HEK293T (cell line): ENCODE data around the gene PSMA3.

Source experiments
- CTCF ChIA-PET: fragments of 350-600 bp; formaldehyde crosslinking; extraction: SDS; loops from one replicate; lab custom pipeline; 2021; ENCODE audit warnings: antibody characterized with exemption, inconsistent platforms; lab: Yijun Ruan, JAX
- POLR2A ChIA-PET: fragments of 350-600 bp; formaldehyde crosslinking; extraction: SDS; loops from one replicate; lab custom pipeline; 2020; ENCODE audit warnings: antibody characterized with exemption, inconsistent platforms; lab: Yijun Ruan, JAX
- DNase-seq: peaks from one replicate; pipeline ENCODE4 v3.0.0; 2012; ENCODE audit warnings: mixed read lengths; ENCODE audit errors: extremely low spot score
- ARNT ChIP-seq: fragments of 450-650 bp; IDR thresholded peaks from 2 replicates; pipeline ENCODE4 v1.6.1; 2017; ENCODE audit warnings: mild to moderate bottlenecking
- BHLHE40 ChIP-seq: fragments of 450-650 bp; IDR thresholded peaks from 2 replicates; pipeline ENCODE4 v1.6.1; 2016; ENCODE audit warnings: mild to moderate bottlenecking, moderate library complexity, borderline replicate concordance
- CTBP1 ChIP-seq: fragments of 450-650 bp; IDR thresholded peaks from 2 replicates; pipeline ENCODE4 v1.6.1; 2016; ENCODE audit warnings: borderline replicate concordance
- ELF4 ChIP-seq: fragments of 450-650 bp; IDR thresholded peaks from 2 replicates; pipeline ENCODE4 v1.6.1; 2017; ENCODE audit warnings: antibody characterized with exemption
- FOXA1 ChIP-seq: fragments of 450-650 bp; IDR thresholded peaks from 2 replicates; pipeline ENCODE4 v1.6.1; 2016; ENCODE audit warnings: mild to moderate bottlenecking
- FOXK2 ChIP-seq: fragments of 450-650 bp; IDR thresholded peaks from 2 replicates; pipeline ENCODE4 v1.6.1; 2016; ENCODE audit warnings: mild to moderate bottlenecking
- FOXM1 ChIP-seq: fragments of 450-650 bp; IDR thresholded peaks from 2 replicates; pipeline ENCODE4 v1.6.1; 2017; ENCODE audit warnings: mild to moderate bottlenecking, borderline replicate concordance
- HDGF ChIP-seq: fragments of 450-650 bp; IDR thresholded peaks from 2 replicates; pipeline ENCODE4 v1.6.1; 2017; ENCODE audit warnings: antibody characterized with exemption, borderline replicate concordance
- L3MBTL2 ChIP-seq: fragments of 450-650 bp; conservative IDR thresholded peaks from 2 replicates; pipeline ENCODE4 v1.6.1; 2016; ENCODE audit warnings: mild to moderate bottlenecking
- LEF1 ChIP-seq: fragments of 450-650 bp; IDR thresholded peaks from 2 replicates; pipeline ENCODE4 v1.6.1; 2017; ENCODE audit warnings: mild to moderate bottlenecking, borderline replicate concordance
- NFRKB ChIP-seq: fragments of 450-650 bp; IDR thresholded peaks from 2 replicates; pipeline ENCODE4 v1.6.1; 2016; ENCODE audit warnings: mild to moderate bottlenecking, moderate library complexity
- SP1 ChIP-seq: fragments of 450-650 bp; IDR thresholded peaks from 2 replicates; pipeline ENCODE4 v1.6.1; 2017
- SUZ12 ChIP-seq: fragments of 450-650 bp; IDR thresholded peaks from 2 replicates; pipeline ENCODE4 v1.6.1; 2016; ENCODE audit warnings: mild to moderate bottlenecking
- TARDBP ChIP-seq: fragments of 450-650 bp; IDR thresholded peaks from 2 replicates; pipeline ENCODE4 v1.6.1; 2016
- ZNF384 ChIP-seq: fragments of 450-650 bp; IDR thresholded peaks from 2 replicates; pipeline ENCODE4 v1.6.1; 2016
- TF ChIP-seq, protein P1 (sequence below): fragments of 450-650 bp; IDR thresholded peaks from 2 replicates; pipeline ENCODE4 v1.6.1; 2016

PSMA3 gene

DNA sequence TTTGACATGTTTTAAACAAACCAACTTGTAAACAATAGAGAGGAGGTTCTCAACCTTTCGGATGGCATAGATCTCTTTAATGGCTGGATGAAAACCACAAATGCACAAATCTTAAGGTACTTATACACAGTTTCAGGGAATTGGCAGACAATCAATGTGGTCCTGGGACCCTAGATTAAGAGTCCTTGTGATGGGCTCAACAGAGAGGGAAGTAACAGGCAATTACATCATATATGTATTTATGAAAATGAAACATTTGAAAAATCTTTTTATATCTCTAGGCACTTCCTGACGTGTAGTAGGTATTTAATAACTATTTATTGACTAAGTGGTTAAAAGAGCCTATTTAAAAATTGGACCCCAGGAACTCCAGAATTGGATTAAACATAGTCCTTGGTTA, 43.8 kb upstream of the PSMA3 start:
- CTCF ChIA-PET, result no interaction called here
- POLR2A ChIA-PET, result interaction anchor here (1.6 to 2.7 kb wide), 3 partner anchors 41 to 97 kb away, joined by 3 to 13 read pairs (median 12); partner anchors contain the start of genes ARID4A and PSMA3
- no peak for TF ChIP-seq FOXA1
- no peak for TF ChIP-seq ELF4
- DNase-seq, result no peak

DNA sequence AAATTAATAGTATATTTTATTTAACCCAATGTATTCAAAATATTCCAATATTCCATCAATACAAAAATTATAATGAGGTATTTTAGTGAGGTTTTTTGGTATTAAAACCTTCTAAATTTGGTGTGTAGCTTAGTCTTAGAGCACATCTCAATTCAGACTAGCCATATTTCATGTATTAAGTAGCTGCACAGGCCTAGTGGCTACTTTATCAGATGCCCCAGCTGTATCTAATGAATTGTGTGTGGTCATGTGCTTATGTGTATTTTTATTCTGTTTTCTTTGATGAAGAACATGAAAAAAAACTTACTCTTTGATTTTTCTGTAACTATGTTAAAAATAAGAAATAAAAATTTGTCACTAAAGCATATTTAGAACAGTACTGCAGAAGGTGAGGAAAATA, 31.5 kb upstream of the PSMA3 start:
- CTCF ChIA-PET, result no interaction called here
- TF ChIP-seq LEF1 (no peak), TARDBP (no peak), CTBP1 (no peak), ELF4 (no peak), FOXM1 (no peak), HDGF (no peak), FOXK2 (no peak), FOXA1 (no peak), ARNT (no peak), L3MBTL2 (no peak), SUZ12 (no peak), SP1 (no peak)
- TF ChIP-seq, protein P1, sequence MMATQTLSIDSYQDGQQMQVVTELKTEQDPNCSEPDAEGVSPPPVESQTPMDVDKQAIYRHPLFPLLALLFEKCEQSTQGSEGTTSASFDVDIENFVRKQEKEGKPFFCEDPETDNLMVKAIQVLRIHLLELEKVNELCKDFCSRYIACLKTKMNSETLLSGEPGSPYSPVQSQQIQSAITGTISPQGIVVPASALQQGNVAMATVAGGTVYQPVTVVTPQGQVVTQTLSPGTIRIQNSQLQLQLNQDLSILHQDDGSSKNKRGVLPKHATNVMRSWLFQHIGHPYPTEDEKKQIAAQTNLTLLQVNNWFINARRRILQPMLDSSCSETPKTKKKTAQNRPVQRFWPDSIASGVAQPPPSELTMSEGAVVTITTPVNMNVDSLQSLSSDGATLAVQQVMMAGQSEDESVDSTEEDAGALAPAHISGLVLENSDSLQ, result no peak
- POLR2A ChIA-PET, result interaction anchor here (1.1 kb wide), 1 partner anchor 31 kb away, joined by 3 read pairs; the partner anchor contains the start of gene PSMA3
- DNase-seq, result no peak

DNA sequence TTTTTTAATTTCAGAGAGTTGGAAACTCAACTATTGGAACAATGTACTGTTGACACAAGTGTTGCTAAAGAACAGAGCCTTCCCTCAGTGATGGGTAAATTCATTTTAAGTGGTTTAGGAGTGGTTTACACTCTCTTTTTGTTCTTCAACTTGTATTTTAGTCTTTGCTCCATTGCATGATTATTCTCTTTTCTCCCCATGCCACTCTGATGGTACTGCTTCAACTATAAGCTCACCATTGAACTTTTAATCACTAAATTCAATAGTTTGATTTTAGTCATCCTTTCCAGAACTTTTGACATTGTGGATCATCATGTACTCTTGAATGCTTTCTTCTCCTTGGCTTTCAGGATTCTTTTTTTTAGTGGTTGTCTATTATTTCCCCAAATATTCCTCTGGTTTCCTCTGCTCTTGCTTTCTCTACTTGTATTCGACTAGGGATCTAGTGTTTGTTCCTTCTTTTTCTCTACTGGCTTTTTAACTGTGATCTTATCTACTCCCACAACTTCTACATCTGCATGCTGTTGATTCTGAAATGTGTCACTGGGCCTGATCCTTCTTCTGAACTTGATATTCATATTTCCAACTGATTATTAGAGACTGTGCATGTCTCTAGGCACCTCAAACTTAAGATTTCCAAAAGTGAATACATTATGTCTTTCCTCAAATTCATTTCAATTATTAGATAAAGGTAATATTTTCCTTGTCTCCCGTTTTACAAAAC, 29.3 kb upstream of the PSMA3 start:
- ChIA-PET CTCF (no interaction called here), POLR2A (interaction anchor here (1.2 kb wide), 1 partner anchor 29 kb away, joined by 3 read pairs; the partner anchor contains the start of gene PSMA3)
- no peak for DNase-seq
- TF ChIP-seq ZNF384 (no peak), HDGF (no peak), SP1 (no peak), L3MBTL2 (no peak), CTBP1 (no peak), FOXA1 (no peak), FOXK2 (no peak), BHLHE40 (no peak), ARNT (no peak), ELF4 (no peak), SUZ12 (no peak), NFRKB (no peak), TARDBP (no peak), FOXM1 (no peak), LEF1 (no peak)
- TF ChIP-seq, protein P1, result no peak

DNA sequence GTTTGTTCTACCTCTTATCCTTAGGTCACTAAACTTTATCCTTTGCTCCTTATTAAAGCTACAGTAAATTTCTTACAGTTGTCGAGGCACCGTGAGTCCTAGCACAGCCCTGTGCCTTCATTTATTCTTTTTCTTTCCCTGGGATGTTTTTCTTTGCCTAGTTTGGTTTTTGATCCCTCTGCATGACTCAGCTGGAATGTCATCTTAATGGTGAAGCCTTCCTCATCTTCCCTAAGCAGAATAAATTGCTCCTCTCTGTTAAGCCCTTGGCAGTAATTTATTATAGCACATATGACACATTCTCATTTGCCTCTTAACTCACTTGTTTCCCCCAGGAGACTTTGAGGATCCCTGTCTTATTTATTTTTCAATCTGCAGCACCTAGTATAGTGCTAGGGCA, 28.1 kb upstream of the PSMA3 start:
- ChIA-PET POLR2A (interaction anchor here (1.2 kb wide), 1 partner anchor 28 kb away, joined by 3 read pairs; the partner anchor contains the start of gene PSMA3), CTCF (no interaction called here)
- TF ChIP-seq, protein P1, result no peak
- TF ChIP-seq FOXA1 (no peak), BHLHE40 (no peak), FOXM1 (no peak)
- no peak for DNase-seq

DNA sequence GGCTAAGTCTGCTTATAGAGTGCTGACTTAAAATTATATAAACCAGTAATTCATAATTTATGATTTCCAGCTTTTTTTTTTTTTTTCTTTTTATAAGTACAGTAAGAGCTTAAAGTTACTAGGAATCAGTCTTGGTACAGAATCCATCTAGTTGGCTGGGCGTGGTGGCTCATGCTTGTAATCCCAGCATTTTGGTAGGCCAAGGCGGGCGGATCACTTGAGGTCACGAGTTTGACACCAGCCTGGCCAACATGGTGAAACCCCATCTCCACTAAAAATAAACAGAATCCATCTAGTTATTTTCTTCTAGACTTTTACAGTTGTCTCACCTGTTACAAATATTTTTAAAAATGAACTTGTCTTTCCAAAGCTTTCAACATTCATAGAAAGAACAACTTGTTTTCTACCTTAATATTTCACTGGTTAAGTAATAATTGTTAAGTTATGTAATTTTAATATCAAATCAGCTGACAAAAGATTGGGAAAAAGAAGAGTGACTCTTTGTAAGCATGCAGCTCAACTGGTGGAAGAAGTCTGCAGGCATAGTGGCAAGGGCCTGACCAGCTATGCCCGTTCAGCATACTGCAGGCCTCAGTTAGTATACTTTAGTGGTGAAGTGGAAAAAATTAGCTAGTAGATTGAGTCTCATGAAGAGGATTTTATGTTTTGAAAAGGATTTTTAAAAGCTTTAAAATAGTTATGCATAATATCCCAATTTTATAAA, 17.4 kb upstream of the PSMA3 start:
- POLR2A ChIA-PET, result interaction anchor here (1.5 kb wide), 1 partner anchor 17 kb away, joined by 5 read pairs; the partner anchor contains the start of gene PSMA3
- no peak for DNase-seq
- CTCF ChIA-PET, result no interaction called here

More for the DNA sequence above, 17.4 kb upstream of the PSMA3 start:
- no peak for TF ChIP-seq TARDBP
- no peak for TF ChIP-seq FOXK2
- TF ChIP-seq ELF4, result no peak
- no peak for TF ChIP-seq ZNF384
- no peak for TF ChIP-seq ARNT
- TF ChIP-seq LEF1, result no peak
- TF ChIP-seq HDGF, result no peak
- no peak for TF ChIP-seq L3MBTL2
- TF ChIP-seq FOXM1, result no peak
- TF ChIP-seq SP1, result no peak
